ENCODE results near the gene ECHS1.

Gene ECHS1

DNA sequence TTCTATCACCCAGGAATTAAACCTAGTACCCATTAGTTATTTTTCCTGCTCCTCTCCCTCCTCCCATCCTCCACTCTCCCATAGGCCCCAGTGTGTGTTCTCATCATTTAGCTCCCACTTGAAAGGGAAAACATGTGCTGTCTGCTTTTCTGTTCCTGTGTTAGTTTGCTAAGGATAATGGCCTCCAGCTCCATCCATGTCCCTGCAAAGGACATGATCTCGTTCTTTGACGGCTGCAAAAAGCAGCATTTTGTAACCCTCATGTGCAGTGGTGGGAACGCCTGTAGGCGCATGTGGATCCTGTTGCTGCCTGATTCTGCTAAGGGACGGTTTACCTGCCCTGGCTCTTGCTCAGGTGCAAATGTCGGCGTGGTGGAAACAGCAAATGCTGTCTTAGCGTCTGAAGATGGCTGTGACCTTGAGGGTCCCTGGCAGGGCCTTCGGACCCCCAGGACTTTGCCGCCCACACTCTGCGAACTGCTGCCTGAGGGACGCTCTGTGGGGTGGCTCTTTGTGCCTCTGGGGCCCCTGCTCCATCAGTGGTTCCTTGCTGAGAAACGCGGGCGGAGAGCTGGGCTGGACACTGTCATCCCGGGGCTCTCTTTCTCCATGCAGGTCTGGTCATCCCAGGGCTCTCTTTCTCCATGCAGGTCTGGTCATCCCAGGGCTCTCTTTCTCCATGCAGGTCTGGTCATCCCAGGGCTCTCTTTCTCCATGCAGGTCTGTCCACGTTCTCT, 15.2 kb upstream of the ECHS1 start (continued):
- TF ChIP-seq, protein P1, sequence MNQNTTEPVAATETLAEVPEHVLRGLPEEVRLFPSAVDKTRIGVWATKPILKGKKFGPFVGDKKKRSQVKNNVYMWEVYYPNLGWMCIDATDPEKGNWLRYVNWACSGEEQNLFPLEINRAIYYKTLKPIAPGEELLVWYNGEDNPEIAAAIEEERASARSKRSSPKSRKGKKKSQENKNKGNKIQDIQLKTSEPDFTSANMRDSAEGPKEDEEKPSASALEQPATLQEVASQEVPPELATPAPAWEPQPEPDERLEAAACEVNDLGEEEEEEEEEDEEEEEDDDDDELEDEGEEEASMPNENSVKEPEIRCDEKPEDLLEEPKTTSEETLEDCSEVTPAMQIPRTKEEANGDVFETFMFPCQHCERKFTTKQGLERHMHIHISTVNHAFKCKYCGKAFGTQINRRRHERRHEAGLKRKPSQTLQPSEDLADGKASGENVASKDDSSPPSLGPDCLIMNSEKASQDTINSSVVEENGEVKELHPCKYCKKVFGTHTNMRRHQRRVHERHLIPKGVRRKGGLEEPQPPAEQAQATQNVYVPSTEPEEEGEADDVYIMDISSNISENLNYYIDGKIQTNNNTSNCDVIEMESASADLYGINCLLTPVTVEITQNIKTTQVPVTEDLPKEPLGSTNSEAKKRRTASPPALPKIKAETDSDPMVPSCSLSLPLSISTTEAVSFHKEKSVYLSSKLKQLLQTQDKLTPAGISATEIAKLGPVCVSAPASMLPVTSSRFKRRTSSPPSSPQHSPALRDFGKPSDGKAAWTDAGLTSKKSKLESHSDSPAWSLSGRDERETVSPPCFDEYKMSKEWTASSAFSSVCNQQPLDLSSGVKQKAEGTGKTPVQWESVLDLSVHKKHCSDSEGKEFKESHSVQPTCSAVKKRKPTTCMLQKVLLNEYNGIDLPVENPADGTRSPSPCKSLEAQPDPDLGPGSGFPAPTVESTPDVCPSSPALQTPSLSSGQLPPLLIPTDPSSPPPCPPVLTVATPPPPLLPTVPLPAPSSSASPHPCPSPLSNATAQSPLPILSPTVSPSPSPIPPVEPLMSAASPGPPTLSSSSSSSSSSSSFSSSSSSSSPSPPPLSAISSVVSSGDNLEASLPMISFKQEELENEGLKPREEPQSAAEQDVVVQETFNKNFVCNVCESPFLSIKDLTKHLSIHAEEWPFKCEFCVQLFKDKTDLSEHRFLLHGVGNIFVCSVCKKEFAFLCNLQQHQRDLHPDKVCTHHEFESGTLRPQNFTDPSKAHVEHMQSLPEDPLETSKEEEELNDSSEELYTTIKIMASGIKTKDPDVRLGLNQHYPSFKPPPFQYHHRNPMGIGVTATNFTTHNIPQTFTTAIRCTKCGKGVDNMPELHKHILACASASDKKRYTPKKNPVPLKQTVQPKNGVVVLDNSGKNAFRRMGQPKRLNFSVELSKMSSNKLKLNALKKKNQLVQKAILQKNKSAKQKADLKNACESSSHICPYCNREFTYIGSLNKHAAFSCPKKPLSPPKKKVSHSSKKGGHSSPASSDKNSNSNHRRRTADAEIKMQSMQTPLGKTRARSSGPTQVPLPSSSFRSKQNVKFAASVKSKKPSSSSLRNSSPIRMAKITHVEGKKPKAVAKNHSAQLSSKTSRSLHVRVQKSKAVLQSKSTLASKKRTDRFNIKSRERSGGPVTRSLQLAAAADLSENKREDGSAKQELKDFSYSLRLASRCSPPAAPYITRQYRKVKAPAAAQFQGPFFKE (tag by site-specific recombination; IDR thresholded peaks at IDR 0.05; ENCODE audit: borderline replicate concordance): no peak
- TF ChIP-seq ZNF76 (tag by site-specific recombination; IDR thresholded peaks at IDR 0.05; ENCODE audit: borderline replicate concordance, low read depth) (peak; percentile 88), KLF1 (tag by site-specific recombination; IDR thresholded peaks at IDR 0.05) (no peak), ZBTB48 (tag by site-specific recombination; IDR thresholded peaks at IDR 0.05) (no peak), ZNF140 (tag by site-specific recombination; IDR thresholded peaks at IDR 0.05) (no peak), ZNF549 (tag by site-specific recombination; IDR thresholded peaks at IDR 0.05) (no peak), ZNF629 (tag by site-specific recombination; IDR thresholded peaks at IDR 0.05) (0 out of 2 replicates have a peak, but pooled peaks have one; percentile 15), SP3 (tag by site-specific recombination; IDR thresholded peaks at IDR 0.05) (peak; percentile 32; the same call in 1 of the 2 replicates), ZNF621 (tag by site-specific recombination; IDR thresholded peaks at IDR 0.05) (no peak), ZNF324 (tag by site-specific recombination; IDR thresholded peaks at IDR 0.05) (no peak), BCL11B (tag by site-specific recombination; IDR thresholded peaks at IDR 0.05; ENCODE audit: low read depth) (no peak), ZNF660 (tag by site-specific recombination; IDR thresholded peaks at IDR 0.05) (no peak), ZNF169 (tag by site-specific recombination; IDR thresholded peaks at IDR 0.05) (no peak), ZNF488 (tag by site-specific recombination; IDR thresholded peaks at IDR 0.05) (no peak), ZNF776 (tag by site-specific recombination; IDR thresholded peaks at IDR 0.05; ENCODE audit: borderline replicate concordance) (no peak), KLF16 (tag by site-specific recombination; IDR thresholded peaks at IDR 0.05) (peak; percentile 76; the same call in 1 of the 2 replicates), ZNF670 (tag by site-specific recombination; IDR thresholded peaks at IDR 0.05; ENCODE audit: low read depth) (no peak), CTCF (tag by site-specific recombination; IDR thresholded peaks at IDR 0.05) (no peak), YY1 (tag by site-specific recombination; IDR thresholded peaks at IDR 0.05) (peak; percentile 79), SETDB1 (IDR thresholded peaks at IDR 0.05; ENCODE audit: insufficient read length, low read length) (no peak), PRDM1 (tag by site-specific recombination; IDR thresholded peaks at IDR 0.05) (no peak), ZNF677 (tag by site-specific recombination; IDR thresholded peaks at IDR 0.05) (no peak), ZFP37 (tag by site-specific recombination; IDR thresholded peaks at IDR 0.05) (no peak), ZNF266 (tag by site-specific recombination; IDR thresholded peaks at IDR 0.05; ENCODE audit: low read depth) (no peak), ZNF292 (tag by site-specific recombination; IDR thresholded peaks at IDR 0.05; ENCODE audit: borderline replicate concordance, low read depth) (no peak)
- TF ChIP-seq, protein P2, sequence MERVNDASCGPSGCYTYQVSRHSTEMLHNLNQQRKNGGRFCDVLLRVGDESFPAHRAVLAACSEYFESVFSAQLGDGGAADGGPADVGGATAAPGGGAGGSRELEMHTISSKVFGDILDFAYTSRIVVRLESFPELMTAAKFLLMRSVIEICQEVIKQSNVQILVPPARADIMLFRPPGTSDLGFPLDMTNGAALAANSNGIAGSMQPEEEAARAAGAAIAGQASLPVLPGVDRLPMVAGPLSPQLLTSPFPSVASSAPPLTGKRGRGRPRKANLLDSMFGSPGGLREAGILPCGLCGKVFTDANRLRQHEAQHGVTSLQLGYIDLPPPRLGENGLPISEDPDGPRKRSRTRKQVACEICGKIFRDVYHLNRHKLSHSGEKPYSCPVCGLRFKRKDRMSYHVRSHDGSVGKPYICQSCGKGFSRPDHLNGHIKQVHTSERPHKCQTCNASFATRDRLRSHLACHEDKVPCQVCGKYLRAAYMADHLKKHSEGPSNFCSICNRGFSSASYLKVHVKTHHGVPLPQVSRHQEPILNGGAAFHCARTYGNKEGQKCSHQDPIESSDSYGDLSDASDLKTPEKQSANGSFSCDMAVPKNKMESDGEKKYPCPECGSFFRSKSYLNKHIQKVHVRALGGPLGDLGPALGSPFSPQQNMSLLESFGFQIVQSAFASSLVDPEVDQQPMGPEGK (tag by site-specific recombination; IDR thresholded peaks at IDR 0.05): peak; percentile 53; the same call in 1 of the 2 replicates
- TF ChIP-seq, protein P3, sequence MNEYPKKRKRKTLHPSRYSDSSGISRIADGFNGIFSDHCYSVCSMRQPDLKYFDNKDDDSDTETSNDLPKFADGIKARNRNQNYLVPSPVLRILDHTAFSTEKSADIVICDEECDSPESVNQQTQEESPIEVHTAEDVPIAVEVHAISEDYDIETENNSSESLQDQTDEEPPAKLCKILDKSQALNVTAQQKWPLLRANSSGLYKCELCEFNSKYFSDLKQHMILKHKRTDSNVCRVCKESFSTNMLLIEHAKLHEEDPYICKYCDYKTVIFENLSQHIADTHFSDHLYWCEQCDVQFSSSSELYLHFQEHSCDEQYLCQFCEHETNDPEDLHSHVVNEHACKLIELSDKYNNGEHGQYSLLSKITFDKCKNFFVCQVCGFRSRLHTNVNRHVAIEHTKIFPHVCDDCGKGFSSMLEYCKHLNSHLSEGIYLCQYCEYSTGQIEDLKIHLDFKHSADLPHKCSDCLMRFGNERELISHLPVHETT (tag by site-specific recombination; IDR thresholded peaks at IDR 0.05): peak; percentile 44; the same call in 1 of the 2 replicates
